K562 (cell line): ENCODE data around the gene KAZALD1. TPM values are rescaled to one million over a fixed set of nuclear protein-coding genes. Genes with fewer than 3 reads are reported as not detected.

Source experiments
- ATAC-seq: fragments of 200-7000 bp; cut with Tn5 transposase; 3 replicates; pipeline ENCODE4 v1.9.1; 2020; ENCODE audit warnings: moderate library complexity
- BruUV-seq: library from RNA; stranded (reverse); fragments of 400-500 nt; replicated peaks from 2 replicates; lab custom pipeline; 2021; lab: Mats Ljungman, UMichigan
- CTCF ChIA-PET: fragments of 300-600 bp; formaldehyde crosslinking; extraction: SDS; loops from one replicate; lab custom pipeline; 2021; ENCODE audit warnings: low intra/inter-chr PET ratio; lab: Yijun Ruan, JAX
- POLR2A ChIA-PET: fragments of 300-600, 350-650 bp; sonication (Branson Sonifier 250); formaldehyde crosslinking; extraction: SDS; loops from one replicate; lab custom pipeline; 2021; ENCODE audit warnings: antibody characterized with exemption, inconsistent platforms; lab: Yijun Ruan, JAX
- DNase-seq, 4 experiments: peaks; one replicate each; pipeline versions ENCODE4 v3.0.0 to v3.0.0-alpha.2; 2011 to 2018; ENCODE audit warnings: low spot score in 3 of 4, mixed read lengths in 3 of 4; ENCODE audit errors: extremely low read depth in 1 of 4
- FAIRE-seq: peaks from 2 replicates; lab custom pipeline; 2011; peaks lifted over from hg19 to GRCh38; lab: Jason Lieb, UNC
- H2AFZ ChIP-seq: 2 replicates; pipeline ENCODE4 v1.6.0; 2011; ENCODE audit warnings: low read depth, low read length, control low read depth, inconsistent platforms
- H3K27ac ChIP-seq: fragments of 200-600 bp; 3 replicates; pipeline ENCODE4 v1.8.0; 2011; ENCODE audit warnings: low read depth, mild to moderate bottlenecking, control low read depth, inconsistent platforms, low read length, moderate library complexity, mixed read lengths; ENCODE audit errors: extremely low read depth
- H3K27me3 ChIP-seq, 2 experiments: fragments of 300-600 bp in 1 of 2; 2 replicates in 1 of 2; 3 replicates in 1 of 2; pipeline versions ENCODE4 v1.6.0 to v1.8.0; 2011; ENCODE audit warnings: inconsistent platforms in 2 of 2, low read length in 2 of 2, mild to moderate bottlenecking in 1 of 2, mixed read lengths in 1 of 2, moderate library complexity in 1 of 2; ENCODE audit not compliant: control insufficient read depth in 2 of 2, insufficient read depth in 2 of 2
- H3K36me3 ChIP-seq: fragments of 300-600 bp; 3 replicates; pipeline ENCODE4 v1.8.0; 2011; ENCODE audit warnings: mild to moderate bottlenecking, low read length, inconsistent platforms; ENCODE audit not compliant: control insufficient read depth, insufficient read depth
- H3K4me1 ChIP-seq, 2 experiments: fragments of 200-600 bp in 1 of 2; replicated peaks in 1 of 2; 2 replicates in 1 of 2; 3 replicates in 1 of 2; pipeline versions ENCODE4 v1.5.1 to v1.8.0; 2011; ENCODE audit warnings: inconsistent platforms in 2 of 2, low read length in 2 of 2, mild to moderate bottlenecking in 1 of 2, mixed read lengths in 1 of 2, moderate library complexity in 1 of 2; ENCODE audit not compliant: control insufficient read depth in 2 of 2, insufficient read depth in 2 of 2
- H3K4me2 ChIP-seq: 2 replicates; pipeline ENCODE4 v1.6.1; 2011; ENCODE audit warnings: low read length, control low read depth, inconsistent platforms, mixed read lengths; ENCODE audit not compliant: insufficient read depth
- H3K4me3 ChIP-seq: fragments of 200-600 bp; sonication (generic), shearing (Covaris generic); 2 replicates; pipeline ENCODE4 v1.5.1; 2016; ENCODE audit warnings: control low read depth, inconsistent platforms
- H3K79me2 ChIP-seq: fragments of 200-600 bp; 3 replicates; pipeline ENCODE4 v1.8.0; 2011; ENCODE audit warnings: low read length, inconsistent platforms; ENCODE audit not compliant: control insufficient read depth, insufficient read depth
- H3K9ac ChIP-seq, 2 experiments: 2 replicates each; pipeline versions ENCODE4 v1.6.0 to v1.6.1; 2011; ENCODE audit warnings: low read depth in 2 of 2, low read length in 2 of 2, control low read depth in 1 of 2, inconsistent platforms in 1 of 2, mild to moderate bottlenecking in 1 of 2, mixed read lengths in 1 of 2; ENCODE audit not compliant: insufficient read depth in 1 of 2
- H3K9me1 ChIP-seq: one replicate; pipeline ENCODE4 v1.6.0; 2011; ENCODE audit warnings: inconsistent platforms, mild to moderate bottlenecking, low read length, moderate library complexity; ENCODE audit not compliant: control insufficient read depth, insufficient read depth
- H3K9me3 ChIP-seq: replicated peaks from 2 replicates; pipeline ENCODE4 v1.5.1; 2011; ENCODE audit warnings: low read depth, low read length, inconsistent platforms; ENCODE audit not compliant: control insufficient read depth, insufficient read depth
- H4K20me1 ChIP-seq: replicated peaks from 2 replicates; pipeline ENCODE4 v1.6.1; 2011; ENCODE audit warnings: low read length, inconsistent platforms, mixed read lengths; ENCODE audit not compliant: control insufficient read depth, insufficient read depth
- CREB1 ChIP-seq, 2 experiments: sonication (generic) in 1 of 2; formaldehyde crosslinking in 1 of 2; IDR thresholded peaks; 2 replicates each; pipeline versions ENCODE4 v1.6.1 to v1.8.0; 2012 to 2022; ENCODE audit warnings: inconsistent platforms in 1 of 2, mild to moderate bottlenecking in 1 of 2, missing genetic modification reagents in 1 of 2, moderate library complexity in 1 of 2
- HSF4 ChIP-seq: fragments of 250-450 bp; sonication (Bioruptor Pico); IDR thresholded peaks from 2 replicates; pipeline ENCODE4 v2.1.2; 2022; ENCODE audit warnings: mild to moderate bottlenecking, moderate library complexity, borderline replicate concordance
- MBD2 ChIP-seq: sonication (generic); IDR thresholded peaks from 2 replicates; pipeline ENCODE4 v1.6.1; 2016; ENCODE audit warnings: low read depth, borderline replicate concordance
- NBN ChIP-seq: fragments of 450-650 bp; IDR thresholded peaks from 2 replicates; pipeline ENCODE4 v1.6.1; 2016; ENCODE audit warnings: low read depth, mild to moderate bottlenecking
- NEUROD1 ChIP-seq: fragments of 150-350 bp; IDR thresholded peaks from 2 replicates; pipeline ENCODE4 v1.6.1; 2014; ENCODE audit warnings: borderline replicate concordance, low read length, low read depth; ENCODE audit not compliant: partially characterized antibody
- NR2C2 ChIP-seq, 2 experiments: fragments of 200-800 bp in 1 of 2; sonication (Bioruptor generic) in 1 of 2; sonication (generic) in 1 of 2; formaldehyde crosslinking in 1 of 2; IDR thresholded peaks; 2 replicates each; pipeline versions ENCODE4 v1.6.1 to v1.8.0; 2016 to 2022; ENCODE audit warnings: mild to moderate bottlenecking in 1 of 2, missing compliant biosample characterization in 1 of 2, missing genetic modification characterization in 1 of 2, missing genetic modification reagents in 1 of 2
- SAP30 ChIP-seq: fragments of 200-600 bp; sonication (generic); IDR thresholded peaks from 2 replicates; pipeline ENCODE4 v1.6.1; 2012; ENCODE audit warnings: borderline replicate concordance, low read depth, mild to moderate bottlenecking, moderate library complexity, low read length, control low read depth, inconsistent platforms; ENCODE audit not compliant: insufficient read depth, poor library complexity, severe bottlenecking
- ZNF197 ChIP-seq: fragments of 200-800 bp; sonication (Bioruptor generic); IDR thresholded peaks from 2 replicates; pipeline ENCODE4 v1.6.1; 2016; ENCODE audit warnings: low read depth, missing genetic modification characterization, missing compliant biosample characterization
- ZNF217 ChIP-seq: sonication (generic); formaldehyde crosslinking; IDR thresholded peaks from 2 replicates; pipeline ENCODE4 v1.8.0; 2022; ENCODE audit warnings: mild to moderate bottlenecking, missing genetic modification reagents
- ZNF57 ChIP-seq: fragments of 450-650 bp; formaldehyde crosslinking; IDR thresholded peaks from 2 replicates; pipeline ENCODE4 v1.4.0; 2020; ENCODE audit warnings: mild to moderate bottlenecking, moderate library complexity
- WGBS: fragments of 100-300 bp; shearing (Covaris generic); methylation state at CpG from one replicate; pipeline ENCODE4 v1.1.6; 2016; ENCODE audit warnings: low coverage, mixed read lengths; ENCODE audit not compliant: insufficient coverage; ENCODE audit errors: missing lambda C conversion rate; 5-methylcytosine and 5-hydroxymethylcytosine counted together
- in situ Hi-C: fragments of 300-500 bp; cut with MboI; formaldehyde crosslinking; loops from 4 replicates; pipeline ENCODE4 v1.15.0; 2018; ENCODE audit warnings: inconsistent platforms, mixed read lengths
- intact Hi-C: fragments of 100-400 bp; cut with micrococcal nuclease; formaldehyde crosslinking; loops from 2 replicates; pipeline ENCODE4 v1.14.2; 2022
- polyA plus RNA-seq, 8 experiments: library from polyadenylated mRNA; depleted of rRNA in 4 of 8; stranded (reverse) in 5 of 8; unstranded in 3 of 8; fragments of >200 nt; fragmentation: Nextera tagmentation in 2 of 8; fragmentation: Illumina TruSeq in 1 of 8; extraction: Ambion mirVana in 2 of 8; extraction: Trizol in 1 of 8; gene quantifications; 2 replicates each; pipeline versions ENCODE4 v1.2.1 to v1.2.3, GENCODE V29; 2011 to 2014; ENCODE audit warnings: inconsistent platforms in 1 of 8, missing spikeins in 1 of 8
- total RNA-seq, 7 experiments: library from RNA; depleted of rRNA in 6 of 7; stranded (reverse); fragments of >200 nt in 6 of 7; fragmentation: Illumina TruSeq in 2 of 7; extraction: Trizol in 2 of 7; gene quantifications; 2 replicates each; pipeline versions ENCODE4 v1.2.1 to v1.2.3, GENCODE V29; 2011 to 2021; ENCODE audit warnings: low replicate concordance in 1 of 7
- TF ChIP-seq, protein P1 (sequence below): fragments of 200-800 bp; sonication (Bioruptor generic); IDR thresholded peaks from 2 replicates; pipeline ENCODE4 v1.6.1; 2016; ENCODE audit warnings: missing genetic modification characterization, missing compliant biosample characterization
- TF ChIP-seq, protein P2 (sequence below): sonication (generic); formaldehyde crosslinking; IDR thresholded peaks from 2 replicates; pipeline ENCODE4 v1.8.0; 2022; ENCODE audit warnings: mild to moderate bottlenecking, missing genetic modification reagents

KAZALD1 gene
- total and polyA plus RNA-seq, 9 of the 15 experiments (the other 6 are each of a cell fraction or from before 2014, with no cell fraction given), result 0.15 to 10.0 (median 4.9) TPM

GRCh38 chr10:101085846-101086245, 24.1 kb downstream of the KAZALD1 start:
- DNase-seq, result no peak
- Histone ChIP-seq H3K79me2 (no peaks in the 10 kb centered on the region), H3K4me1 (peaks cover 0 to 7% of the 10 kb centered on the region in 2 experiments; a peak in 1 of 5 replicates), H3K27me3 (peaks cover 6 to 45% of the 10 kb centered on the region in 2 experiments; a peak in 4 of 5 replicates), H3K9me1 (no peaks in the 10 kb centered on the region), H3K27ac (no peak overlapping the region), H3K4me2 (no peak overlapping the region), H3K36me3 (no peaks in the 10 kb centered on the region), H2AFZ (no peak overlapping the region), H3K9ac (no peak overlapping the region), H3K4me3 (no peak overlapping the region), H3K9me3 (no peaks in the 10 kb centered on the region), H4K20me1 (no peaks in the 10 kb centered on the region)
- no peak for FAIRE-seq
- in situ Hi-C loops (no loop called here), intact Hi-C loops (no loop called here)
- BruUV-seq, result no TSS peak
- ChIA-PET POLR2A (no interaction called here), CTCF (no interaction called here)
- WGBS, result 2% methylated on average over 6 of the region's 6 CpGs
- no peak for ATAC-seq
- TF ChIP-seq CREB1 (IDR thresholded peaks at IDR 0.05), result no peak
- TF ChIP-seq CREB1 (CRISPR knock-in tag; IDR thresholded peaks at IDR 0.05), result no peak
- no peak for TF ChIP-seq HSF4
- TF ChIP-seq, protein P1, sequence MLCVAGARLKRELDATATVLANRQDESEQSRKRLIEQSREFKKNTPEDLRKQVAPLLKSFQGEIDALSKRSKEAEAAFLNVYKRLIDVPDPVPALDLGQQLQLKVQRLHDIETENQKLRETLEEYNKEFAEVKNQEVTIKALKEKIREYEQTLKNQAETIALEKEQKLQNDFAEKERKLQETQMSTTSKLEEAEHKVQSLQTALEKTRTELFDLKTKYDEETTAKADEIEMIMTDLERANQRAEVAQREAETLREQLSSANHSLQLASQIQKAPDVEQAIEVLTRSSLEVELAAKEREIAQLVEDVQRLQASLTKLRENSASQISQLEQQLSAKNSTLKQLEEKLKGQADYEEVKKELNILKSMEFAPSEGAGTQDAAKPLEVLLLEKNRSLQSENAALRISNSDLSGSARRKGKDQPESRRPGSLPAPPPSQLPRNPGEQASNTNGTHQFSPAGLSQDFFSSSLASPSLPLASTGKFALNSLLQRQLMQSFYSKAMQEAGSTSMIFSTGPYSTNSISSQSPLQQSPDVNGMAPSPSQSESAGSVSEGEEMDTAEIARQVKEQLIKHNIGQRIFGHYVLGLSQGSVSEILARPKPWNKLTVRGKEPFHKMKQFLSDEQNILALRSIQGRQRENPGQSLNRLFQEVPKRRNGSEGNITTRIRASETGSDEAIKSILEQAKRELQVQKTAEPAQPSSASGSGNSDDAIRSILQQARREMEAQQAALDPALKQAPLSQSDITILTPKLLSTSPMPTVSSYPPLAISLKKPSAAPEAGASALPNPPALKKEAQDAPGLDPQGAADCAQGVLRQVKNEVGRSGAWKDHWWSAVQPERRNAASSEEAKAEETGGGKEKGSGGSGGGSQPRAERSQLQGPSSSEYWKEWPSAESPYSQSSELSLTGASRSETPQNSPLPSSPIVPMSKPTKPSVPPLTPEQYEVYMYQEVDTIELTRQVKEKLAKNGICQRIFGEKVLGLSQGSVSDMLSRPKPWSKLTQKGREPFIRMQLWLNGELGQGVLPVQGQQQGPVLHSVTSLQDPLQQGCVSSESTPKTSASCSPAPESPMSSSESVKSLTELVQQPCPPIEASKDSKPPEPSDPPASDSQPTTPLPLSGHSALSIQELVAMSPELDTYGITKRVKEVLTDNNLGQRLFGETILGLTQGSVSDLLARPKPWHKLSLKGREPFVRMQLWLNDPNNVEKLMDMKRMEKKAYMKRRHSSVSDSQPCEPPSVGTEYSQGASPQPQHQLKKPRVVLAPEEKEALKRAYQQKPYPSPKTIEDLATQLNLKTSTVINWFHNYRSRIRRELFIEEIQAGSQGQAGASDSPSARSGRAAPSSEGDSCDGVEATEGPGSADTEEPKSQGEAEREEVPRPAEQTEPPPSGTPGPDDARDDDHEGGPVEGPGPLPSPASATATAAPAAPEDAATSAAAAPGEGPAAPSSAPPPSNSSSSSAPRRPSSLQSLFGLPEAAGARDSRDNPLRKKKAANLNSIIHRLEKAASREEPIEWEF (CRISPR knock-in tag), result no peak
- TF ChIP-seq, protein P2, sequence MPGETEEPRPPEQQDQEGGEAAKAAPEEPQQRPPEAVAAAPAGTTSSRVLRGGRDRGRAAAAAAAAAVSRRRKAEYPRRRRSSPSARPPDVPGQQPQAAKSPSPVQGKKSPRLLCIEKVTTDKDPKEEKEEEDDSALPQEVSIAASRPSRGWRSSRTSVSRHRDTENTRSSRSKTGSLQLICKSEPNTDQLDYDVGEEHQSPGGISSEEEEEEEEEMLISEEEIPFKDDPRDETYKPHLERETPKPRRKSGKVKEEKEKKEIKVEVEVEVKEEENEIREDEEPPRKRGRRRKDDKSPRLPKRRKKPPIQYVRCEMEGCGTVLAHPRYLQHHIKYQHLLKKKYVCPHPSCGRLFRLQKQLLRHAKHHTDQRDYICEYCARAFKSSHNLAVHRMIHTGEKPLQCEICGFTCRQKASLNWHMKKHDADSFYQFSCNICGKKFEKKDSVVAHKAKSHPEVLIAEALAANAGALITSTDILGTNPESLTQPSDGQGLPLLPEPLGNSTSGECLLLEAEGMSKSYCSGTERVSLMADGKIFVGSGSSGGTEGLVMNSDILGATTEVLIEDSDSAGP (CRISPR knock-in tag), result no peak
- TF ChIP-seq NBN, result no peak
- no peak for TF ChIP-seq ZNF57
- no peak for TF ChIP-seq ZNF217 (CRISPR knock-in tag)
- no peak for TF ChIP-seq NR2C2 (CRISPR knock-in tag; IDR thresholded peaks at IDR 0.05)
- TF ChIP-seq NR2C2 (tag; IDR thresholded peaks at IDR 0.05), result no peak
- no peak for TF ChIP-seq MBD2
- no peak for TF ChIP-seq ZNF197 (CRISPR knock-in tag)
- TF ChIP-seq NEUROD1, result no peak
- no peak for TF ChIP-seq SAP30
